GM06990 (cell line): ENCODE results near the gene PARP15.
"Not testable (repeated sequence)": the region's sequence is repeated elsewhere in the genome, so short reads cannot be mapped to it uniquely, and the experiment has no call there.

Experiments
- DNase-seq: peaks from one replicate; pipeline ENCODE4 v3.0.0-alpha.2; 2011; ENCODE audit not compliant: insufficient read length; ENCODE audit errors: extremely low read depth
- H3K27me3 ChIP-seq: replicated peaks from 2 replicates; pipeline ENCODE4 v1.6.0; 2011; ENCODE audit warnings: low read length; ENCODE audit not compliant: control insufficient read depth, insufficient read depth
- H3K36me3 ChIP-seq: 2 replicates; pipeline ENCODE4 v1.5.1; 2011; ENCODE audit warnings: low read length; ENCODE audit not compliant: control insufficient read depth, insufficient read depth
- H3K4me3 ChIP-seq: replicated peaks from 2 replicates; pipeline ENCODE4 v1.5.1; 2011; ENCODE audit warnings: low read depth, mild to moderate bottlenecking, control low read depth, low read length
- CTCF ChIP-seq: IDR thresholded peaks from 2 replicates; pipeline ENCODE4 v1.5.1; 2011; ENCODE audit warnings: low read length, control low read depth, mild to moderate bottlenecking, inconsistent platforms; ENCODE audit not compliant: insufficient read depth, poor library complexity, severe bottlenecking

Gene PARP15

GRCh38 chr3:122562923-122563716 is 14.3 kb upstream of the PARP15 start:
- Histone ChIP-seq H3K27me3 (no peaks in the 10 kb centered on the region), H3K36me3 (peaks cover 7% of the 10 kb centered on the region), H3K4me3 (peak overlapping the region; percentile 71)
- TF ChIP-seq CTCF: no peak
- no peak for DNase-seq

GRCh38 chr3:122563717-122564025 is 13.8 kb upstream of the PARP15 start:
- Histone ChIP-seq H3K36me3 (peaks cover 4% of the 10 kb centered on the region), H3K27me3 (no peaks in the 10 kb centered on the region), H3K4me3 (peak overlapping the region; percentile 71)
- DNase-seq: no peak
- no peak for TF ChIP-seq CTCF

- TF ChIP-seq CTCF: no peak
- peak within 1 kb of the TSS; percentile 71 for H3K4me3 ChIP-seq
Observed at GRCh38 chr3:122564155-122564912, 13.1 kb upstream of the PARP15 start, which contains the start of the genes DTX3L and PARP9. DTX3L (plus strand) TSS chr3:122564338; CDS start chr3:122564427, 89 bp downstream. PARP9 (minus strand) TSS chr3:122564300; CDS start chr3:122559620, 4,680 bp downstream.

GRCh38 chr3:122568131-122568530 is 9.3 kb upstream of the PARP15 start:
- not testable (repeated sequence) for H3K27me3 ChIP-seq, H3K36me3 ChIP-seq, H3K4me3 ChIP-seq, DNase-seq

More at GRCh38 chr3:122564155-122564912, 13.1 kb upstream of the PARP15 start, which contains the start of the genes DTX3L and PARP9:
- peak; percentile 82 for DNase-seq
- Histone ChIP-seq H3K27me3 (no peaks in the 10 kb centered on the region), H3K36me3 (peaks cover 2% of the 10 kb centered on the region)

- TF ChIP-seq CTCF: no peak
- H3K36me3 ChIP-seq: peaks cover 5% of the 10 kb centered on the region
Observed at GRCh38 chr3:122568755-122569154, 8.7 kb upstream of the PARP15 start.

GRCh38 chr3:122572940-122573412 is 4.5 kb upstream of the PARP15 start:
- peak; percentile 38 for DNase-seq
- TF ChIP-seq CTCF: no peak
- H3K27me3 ChIP-seq: no peaks in the 10 kb centered on the region
- H3K4me3 ChIP-seq: no peak overlapping the region
- H3K36me3 ChIP-seq: peaks cover 3% of the 10 kb centered on the region

More at GRCh38 chr3:122568755-122569154, 8.7 kb upstream of the PARP15 start:
- Histone ChIP-seq H3K4me3 (no peak overlapping the region), H3K27me3 (no peaks in the 10 kb centered on the region)
- DNase-seq: no peak
